ENCODE measurements around the gene RDH5.

Gene RDH5

GRCh38 chr12:55715169-55715764, 4.9 kb upstream of the RDH5 start:
- peak overlapping the region; percentile 87 for H3K27ac ChIP-seq
- TF ChIP-seq CTCF (conservative IDR thresholded peaks at IDR 0.05) = no peak

GRCh38 chr12:55715833-55716581, 4.2 kb upstream of the RDH5 start, which contains the start of gene BLOC1S1:
BLOC1S1 (plus strand) TSS chr12:55716046; CDS start chr12:55716052, 6 bp downstream.
- no peak for TF ChIP-seq CTCF (conservative IDR thresholded peaks at IDR 0.05)

GRCh38 chr12:55716582-55716957, 3.6 kb upstream of the RDH5 start:
- TF ChIP-seq CTCF (conservative IDR thresholded peaks at IDR 0.05) = no peak
- H3K27ac ChIP-seq = peak overlapping the region; percentile 87

More at GRCh38 chr12:55715833-55716581, 4.2 kb upstream of the RDH5 start, which contains the start of gene BLOC1S1:
- peak within 1 kb of the TSS; percentile 87 for H3K27ac ChIP-seq

- peak overlapping the region; percentile 87 for H3K27ac ChIP-seq
Observed at GRCh38 chr12:55717011-55718007, 2.9 kb upstream of the RDH5 start.

GRCh38 chr12:55718015-55718414, 2.2 kb upstream of the RDH5 start:
- no peak for TF ChIP-seq CTCF (conservative IDR thresholded peaks at IDR 0.05)
- H3K27ac ChIP-seq = no peak overlapping the region

More at GRCh38 chr12:55717011-55718007, 2.9 kb upstream of the RDH5 start:
- TF ChIP-seq CTCF (conservative IDR thresholded peaks at IDR 0.05) = no peak

GRCh38 chr12:55718624-55719275, 1.4 kb upstream of the RDH5 start:
- TF ChIP-seq CTCF (conservative IDR thresholded peaks at IDR 0.05) = no peak
- no peak overlapping the region for H3K27ac ChIP-seq

Measured in VCaP (cell line).